Activated CD4-positive, alpha-beta T cell treated with anti-CD3 and anti-CD28 coated beads for 24 hours (primary cell): ENCODE results near the gene RCOR3.
A peak's percentile ranks its signal among the peaks of the same experiment; 100 is the strongest.

Source experiments
- DNase-seq, 2 donors: peaks; one replicate each; pipeline ENCODE4 v3.0.0-alpha.2; 2020; ENCODE audit warnings: low read depth in 2 of 2

RCOR3 gene

DNA sequence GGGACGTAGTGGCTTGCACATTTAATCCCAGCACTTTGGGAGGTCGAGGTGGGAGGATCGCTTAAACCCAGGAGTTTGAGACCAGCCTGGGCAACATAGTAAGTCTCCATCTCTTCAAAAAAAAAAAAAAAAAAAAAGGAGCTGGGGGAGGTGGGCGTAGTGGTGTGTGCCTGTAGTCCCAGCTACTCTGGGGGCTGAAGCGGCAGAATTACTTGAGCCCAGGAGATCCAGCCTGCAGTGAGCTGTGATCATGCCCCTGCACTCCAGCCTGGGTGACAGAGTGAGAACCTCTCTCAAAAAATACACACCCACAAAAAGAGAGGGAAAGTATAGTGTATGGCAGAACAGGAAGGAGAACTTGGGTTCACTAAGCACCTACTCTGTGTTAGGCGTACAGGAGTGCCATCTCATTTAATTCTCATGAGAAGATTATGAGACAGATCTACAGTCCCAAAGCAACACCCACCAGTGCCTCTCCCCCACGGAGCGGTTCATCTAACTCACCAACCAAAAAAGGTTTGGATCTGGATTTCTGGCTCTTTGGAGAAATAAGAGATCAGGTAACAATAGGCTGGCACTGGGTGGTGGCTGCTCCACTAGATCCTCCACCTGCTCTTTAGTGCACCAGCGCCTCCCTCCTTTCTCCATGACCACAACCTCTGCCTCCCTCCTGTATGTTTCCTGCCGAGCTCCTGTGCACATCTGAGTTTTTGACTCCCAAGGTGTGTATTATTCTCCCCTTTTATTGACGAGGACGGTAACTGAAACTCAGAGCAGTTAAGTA lies 66.0 kb downstream of the RCOR3 start:
- no peak for DNase-seq

DNA sequence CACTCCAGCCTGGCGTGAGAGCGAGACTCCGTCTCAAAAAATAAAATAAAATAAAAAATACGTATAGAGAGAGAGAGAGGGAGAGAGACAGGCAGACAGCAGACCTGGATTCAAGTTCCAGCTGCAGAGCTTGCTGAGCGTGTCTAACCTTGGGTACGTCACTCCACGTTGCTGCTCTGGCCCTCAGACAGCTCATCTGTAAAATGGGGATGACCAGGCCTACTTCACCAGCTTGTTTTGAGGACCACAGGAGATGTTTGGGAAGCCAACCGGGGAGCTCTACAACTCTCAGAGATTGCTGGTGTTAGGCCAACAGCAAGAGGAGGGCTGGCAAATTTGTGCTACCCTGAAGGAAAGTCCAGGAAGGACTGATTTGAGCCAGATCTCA lies 67.0 kb downstream of the RCOR3 start:
- DNase-seq, result no peak

DNA sequence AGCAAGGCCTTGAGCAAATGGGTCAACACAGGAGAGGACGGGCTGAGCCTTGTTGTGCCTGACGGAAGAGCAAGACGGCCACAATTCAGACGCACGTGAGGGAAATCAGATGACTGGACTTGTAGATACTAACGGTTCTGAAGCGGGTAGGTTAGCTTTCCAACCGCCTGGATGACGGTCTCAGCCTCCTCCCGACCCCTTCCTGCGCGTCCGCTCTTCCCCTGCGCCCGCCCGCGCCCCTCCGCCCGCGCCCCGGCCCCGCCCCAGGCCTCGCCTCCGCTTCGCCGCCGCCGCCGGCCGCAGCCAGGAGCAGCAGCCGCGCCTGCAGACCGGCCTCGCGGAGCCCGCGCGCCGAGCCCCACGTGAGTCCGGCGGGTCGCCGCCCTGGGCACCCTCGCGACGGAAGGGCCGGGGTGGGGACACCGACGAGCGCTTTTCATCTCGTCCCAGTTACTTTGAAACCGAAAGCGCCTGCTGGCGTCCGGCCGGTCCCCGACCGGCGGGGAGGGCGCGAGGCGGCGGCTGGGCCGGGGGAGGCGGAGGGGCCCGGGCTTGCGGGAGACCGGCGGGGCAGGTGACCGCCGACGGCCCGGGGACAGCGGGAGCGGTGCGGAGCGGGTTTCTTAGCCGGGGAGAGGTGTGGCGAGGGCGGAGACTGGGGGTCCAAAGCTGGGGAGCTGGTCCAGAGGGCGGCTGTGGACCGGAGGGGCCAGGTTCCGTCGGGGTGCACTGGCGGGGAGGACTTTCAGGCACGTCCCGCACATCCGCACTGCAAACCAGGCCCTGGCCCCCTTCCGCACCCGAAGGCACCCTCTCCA lies 67.6 kb downstream of the RCOR3 start, which contains the start of gene TRAF5:
Gene TRAF5 (plus strand): TSS at position 306 of the 818 bp plus-strand sequence. CDS start 26,407 bp downstream, outside the sequence.
- peak in 1 of 2 donors; percentile 25 for DNase-seq

DNA sequence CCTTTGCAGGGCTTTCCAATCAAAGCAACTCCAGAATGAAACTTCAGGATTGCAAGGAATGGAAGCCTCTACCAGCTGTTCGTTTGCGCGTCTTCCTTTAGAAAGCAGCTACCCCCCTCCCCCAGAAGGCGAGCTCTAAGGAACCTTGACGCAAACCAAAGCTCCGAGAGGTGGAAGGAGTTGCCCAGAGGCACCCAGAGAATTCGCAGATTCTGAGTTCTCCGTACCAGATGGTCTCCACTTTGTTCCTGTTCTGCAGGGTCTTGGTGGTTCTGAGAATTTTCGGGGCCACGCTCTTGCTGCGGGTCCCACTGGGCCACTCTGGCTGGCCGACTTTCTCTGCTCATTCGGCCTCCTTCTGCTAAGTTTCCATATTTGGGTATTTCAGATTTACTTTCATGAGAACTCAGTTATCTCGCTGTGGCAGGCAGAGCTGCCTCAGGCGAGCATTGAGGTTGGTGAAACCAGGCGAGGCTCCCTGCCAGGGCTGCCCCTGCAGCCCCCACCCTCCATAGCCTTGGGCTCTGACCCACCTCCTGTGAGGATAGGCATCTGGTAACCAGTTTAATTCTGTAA lies 68.3 kb downstream of the RCOR3 start:
- no peak for DNase-seq

GRCh38 chr1:211328084-211328694 lies 69.0 kb downstream of the RCOR3 start:
- DNase-seq, result no peak

DNA sequence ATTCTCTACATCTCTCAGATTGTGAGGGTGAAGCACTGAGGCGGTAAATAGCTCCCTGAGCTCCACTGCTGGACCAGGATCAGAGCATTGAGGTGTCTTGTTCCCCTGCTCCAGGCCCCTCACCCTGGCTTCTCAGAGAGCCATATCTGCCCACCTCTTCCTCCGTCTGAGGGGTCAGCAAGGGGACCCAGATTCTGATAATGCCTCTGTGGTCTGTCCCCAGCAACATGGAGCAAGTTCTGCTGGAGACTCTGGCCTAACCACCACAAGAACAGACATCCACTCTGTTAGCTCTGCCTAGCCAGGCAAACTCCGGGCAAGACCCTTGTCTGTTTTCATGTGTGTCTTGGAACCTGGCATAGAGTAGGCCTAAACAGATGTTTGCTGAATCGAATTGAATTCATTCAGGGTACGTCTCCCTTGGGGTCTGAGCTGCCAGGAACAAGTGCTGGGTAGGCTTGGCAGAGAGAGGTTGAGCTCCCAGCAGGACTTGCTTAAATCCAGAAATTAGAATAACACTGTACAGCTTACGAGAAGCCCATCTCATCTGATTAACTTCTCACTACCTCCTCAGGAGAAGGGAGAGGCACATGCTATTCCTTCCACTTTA lies 69.8 kb downstream of the RCOR3 start:
- no peak for DNase-seq

- DNase-seq, result no peak
These were observed 70.6 kb downstream of the RCOR3 start for GRCh38 chr1:211329764-211330201.

GRCh38 chr1:211330282-211330936 lies 71.2 kb downstream of the RCOR3 start:
- DNase-seq, result no peak

DNA sequence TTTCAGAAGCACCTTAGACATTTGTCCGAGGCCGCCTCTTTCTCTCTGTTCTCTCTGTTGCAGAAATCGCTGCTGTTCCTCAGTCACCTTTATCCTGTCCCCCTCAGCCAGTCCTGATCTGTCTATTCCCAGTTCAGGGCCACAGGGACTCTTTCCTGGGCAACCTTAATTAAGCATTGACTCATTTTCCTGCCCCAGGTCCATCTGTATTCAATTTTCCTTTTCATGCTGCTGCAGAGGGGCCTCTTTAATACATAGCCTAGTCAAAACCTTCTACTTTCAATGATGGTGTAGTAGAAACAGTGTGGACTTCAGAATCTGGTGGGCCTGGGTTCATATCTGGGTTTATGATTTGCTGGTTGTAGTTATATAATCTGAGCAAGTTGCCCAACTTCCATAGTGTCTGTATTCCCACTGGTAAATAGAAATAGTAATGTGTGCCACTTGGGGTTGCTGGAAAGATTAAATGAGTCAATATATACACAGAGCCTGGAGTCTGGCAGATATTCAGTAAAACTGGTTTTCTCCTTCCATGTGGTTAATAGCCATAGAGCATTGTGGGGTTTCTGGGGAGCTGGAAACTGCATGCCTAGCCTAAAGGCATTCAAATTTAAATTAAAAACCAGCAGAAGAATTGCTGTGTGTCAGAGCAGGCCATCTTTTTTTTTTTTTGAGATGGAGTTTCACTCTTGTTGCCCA lies 72.0 kb downstream of the RCOR3 start:
- no peak for DNase-seq

GRCh38 chr1:211332036-211332616 lies 73.0 kb downstream of the RCOR3 start:
- DNase-seq, result no peak

- DNase-seq, result no peak
These were observed 73.7 kb downstream of the RCOR3 start for GRCh38 chr1:211332830-211333229.

- DNase-seq, result no peak
These were observed 74.7 kb downstream of the RCOR3 start for GRCh38 chr1:211333906-211334305.

DNA sequence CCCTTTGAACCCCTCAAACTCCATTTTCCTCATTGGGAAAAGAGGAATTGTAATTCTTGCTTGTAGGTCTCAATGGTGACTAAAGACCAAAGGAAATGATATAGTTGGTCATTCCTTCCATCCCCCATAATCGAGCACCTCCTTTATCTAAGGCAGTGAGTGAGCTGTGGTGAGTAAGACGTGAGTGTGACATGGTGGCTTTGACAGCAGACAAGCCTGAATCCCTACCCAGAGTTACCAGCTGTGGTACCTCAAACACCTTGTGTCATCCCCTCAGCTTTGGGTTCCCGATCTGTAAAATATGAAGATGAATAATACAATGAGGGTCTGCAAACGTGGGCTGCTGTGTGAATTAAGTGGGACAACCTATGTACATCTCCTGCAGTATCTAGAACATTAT lies 75.8 kb downstream of the RCOR3 start:
- DNase-seq, result no peak

- no peak for DNase-seq
These were observed 76.5 kb downstream of the RCOR3 start for GRCh38 chr1:211335522-211336157.

- DNase-seq, result no peak
These were observed 77.0 kb downstream of the RCOR3 start for GRCh38 chr1:211336161-211336560.

GRCh38 chr1:211336775-211337174 lies 77.6 kb downstream of the RCOR3 start:
- no peak for DNase-seq

- DNase-seq, result no peak
These were observed 78.5 kb downstream of the RCOR3 start for GRCh38 chr1:211337430-211338223.

DNA sequence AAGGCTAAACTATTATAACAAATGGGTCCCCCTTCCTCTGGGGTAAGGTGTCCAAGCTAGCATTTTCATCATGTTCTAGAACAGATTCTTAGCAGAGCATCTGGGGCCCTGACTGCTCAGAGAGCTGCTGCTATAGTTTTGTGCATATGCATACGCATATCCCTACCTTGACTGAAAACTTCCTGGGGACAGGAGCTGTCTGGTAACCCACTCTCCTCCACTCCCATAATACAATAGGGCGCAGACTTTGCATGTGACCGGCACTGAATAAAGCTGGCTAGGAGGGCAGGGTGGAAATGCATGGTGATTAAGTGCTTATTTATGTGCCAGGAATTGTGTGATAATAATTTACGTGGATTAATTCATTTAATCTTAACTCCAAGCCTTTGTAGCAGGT lies 79.1 kb downstream of the RCOR3 start:
- no peak for DNase-seq

DNA sequence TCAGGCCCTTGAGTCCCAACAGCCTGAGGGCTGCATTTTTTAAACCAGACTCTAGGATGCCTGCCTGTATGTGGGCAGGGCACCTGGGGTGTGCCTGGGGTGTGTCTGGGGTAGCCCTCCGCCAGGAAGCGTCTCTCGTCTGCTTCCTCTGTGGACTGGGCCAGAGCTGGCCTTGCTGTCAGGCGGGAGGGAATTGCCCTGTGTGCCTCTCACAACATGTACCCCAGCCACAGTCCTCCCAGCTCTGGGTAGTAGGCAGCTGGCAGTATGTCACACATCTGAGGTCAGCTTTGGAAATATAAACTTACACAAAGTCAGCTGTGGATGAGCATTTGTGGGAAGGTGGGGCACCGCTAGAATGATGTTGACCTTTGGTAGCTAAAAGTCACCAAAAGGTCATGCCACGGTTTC lies 80.5 kb downstream of the RCOR3 start:
- DNase-seq, result no peak
